Measurements from ENCODE around the gene SNTA1. TPM values are rescaled to one million over a fixed set of nuclear protein-coding genes. Genes with fewer than 3 reads are reported as not detected.
"Not testable (repeated sequence)": the region's sequence is repeated elsewhere in the genome, so short reads cannot be mapped to it uniquely, and the experiment has no call there.

The SNTA1 gene
- polyA plus RNA-seq, 1 experiment = 6.5 TPM

GRCh38 chr20:33472868-33473435, 29.4 kb upstream of the SNTA1 start:
- H3K4me3 ChIP-seq (ENCODE audit: low read depth, low read length) = no peak overlapping the region
- H3K27ac ChIP-seq (ENCODE audit: low read depth, low read length) = no peak overlapping the region
- no peak for TF ChIP-seq CTCF (IDR thresholded peaks at IDR 0.05; ENCODE audit: low read depth, low read length)
- no peak for DNase-seq (ENCODE audit: low read depth, low spot score)
- H3K9me3 ChIP-seq (ENCODE audit: control insufficient read depth, insufficient read depth, low read length) = no peaks in the 10 kb centered on the region
- POLR2A ChIA-PET = no interaction called here
- H3K27me3 ChIP-seq (ENCODE audit: control insufficient read depth, insufficient read depth, low read length) = peaks cover 35% of the 10 kb centered on the region
- CTCF ChIA-PET = interaction anchor here (1.1 to 1.3 kb wide), 2 partner anchors 15 to 181 kb away, joined by 3 to 5 read pairs; no protein-coding TSS in a partner anchor

- POLR2A ChIA-PET = interaction anchor here (0.7 kb wide), 1 partner anchor 641 kb away, joined by 4 read pairs; the partner anchor contains the start of gene EIF2S2
- no peak overlapping the region for H3K4me3 ChIP-seq (ENCODE audit: low read depth, low read length)
- H3K9me3 ChIP-seq (ENCODE audit: control insufficient read depth, insufficient read depth, low read length) = no peaks in the 10 kb centered on the region
- H3K27ac ChIP-seq (ENCODE audit: low read depth, low read length) = no peak overlapping the region
- DNase-seq (ENCODE audit: low read depth, low spot score) = no peak
- no peak for TF ChIP-seq CTCF (IDR thresholded peaks at IDR 0.05; ENCODE audit: low read depth, low read length)
- H3K27me3 ChIP-seq (ENCODE audit: control insufficient read depth, insufficient read depth, low read length) = peaks cover 31% of the 10 kb centered on the region
- CTCF ChIA-PET = interaction anchor here (0.6 to 1.4 kb wide), 3 partner anchors 13 to 183 kb away, joined by 3 to 5 read pairs (median 4); no protein-coding TSS in a partner anchor
Measured at GRCh38 chr20:33470866-33471265, 27.3 kb upstream of the SNTA1 start.

- POLR2A ChIA-PET = interaction anchor here (0.7 kb wide), 1 partner anchor 642 kb away, joined by 4 read pairs; the partner anchor contains the start of gene EIF2S2
- CTCF ChIA-PET = interaction anchor here (0.6 to 1.5 kb wide), 4 partner anchors 13 to 198 kb away, joined by 3 to 5 read pairs (median 4); no protein-coding TSS in a partner anchor
- no peak overlapping the region for H3K4me3 ChIP-seq (ENCODE audit: low read depth, low read length)
Measured at GRCh38 chr20:33470457-33470856, 26.9 kb upstream of the SNTA1 start.

GRCh38 chr20:33466303-33466646, 22.7 kb upstream of the SNTA1 start:
- TF ChIP-seq CTCF (IDR thresholded peaks at IDR 0.05; ENCODE audit: low read depth, low read length) = no peak
- H3K4me3 ChIP-seq (ENCODE audit: low read depth, low read length) = no peak overlapping the region
- H3K9me3 ChIP-seq (ENCODE audit: control insufficient read depth, insufficient read depth, low read length) = no peaks in the 10 kb centered on the region
- ChIA-PET CTCF (interaction anchor here (0.5 to 0.6 kb wide), 3 partner anchors 68 to 289 kb away, joined by 3 read pairs; no protein-coding TSS in a partner anchor), POLR2A (no interaction called here)
- no peak overlapping the region for H3K27ac ChIP-seq (ENCODE audit: low read depth, low read length)
- peaks cover 11% of the 10 kb centered on the region for H3K27me3 ChIP-seq (ENCODE audit: control insufficient read depth, insufficient read depth, low read length)
- DNase-seq (ENCODE audit: low read depth, low spot score) = no peak

More at GRCh38 chr20:33470457-33470856, 26.9 kb upstream of the SNTA1 start:
- Histone ChIP-seq H3K27ac (ENCODE audit: low read depth, low read length) (no peak overlapping the region), H3K27me3 (ENCODE audit: control insufficient read depth, insufficient read depth, low read length) (peaks cover 27% of the 10 kb centered on the region), H3K9me3 (ENCODE audit: control insufficient read depth, insufficient read depth, low read length) (no peaks in the 10 kb centered on the region)
- no peak for TF ChIP-seq CTCF (IDR thresholded peaks at IDR 0.05; ENCODE audit: low read depth, low read length)
- DNase-seq (ENCODE audit: low read depth, low spot score) = no peak

- CTCF ChIA-PET = no interaction called here
- H3K27ac ChIP-seq (ENCODE audit: low read depth, low read length) = no peak overlapping the region
- H3K4me3 ChIP-seq (ENCODE audit: low read depth, low read length) = no peak overlapping the region
- H3K27me3 ChIP-seq (ENCODE audit: control insufficient read depth, insufficient read depth, low read length) = peaks cover 8% of the 10 kb centered on the region
- POLR2A ChIA-PET = no interaction called here
- TF ChIP-seq CTCF (IDR thresholded peaks at IDR 0.05; ENCODE audit: low read depth, low read length) = no peak
- DNase-seq (ENCODE audit: low read depth, low spot score) = no peak
- no peaks in the 10 kb centered on the region for H3K9me3 ChIP-seq (ENCODE audit: control insufficient read depth, insufficient read depth, low read length)
Measured at GRCh38 chr20:33465481-33466302, 22.1 kb upstream of the SNTA1 start.

- H3K27ac ChIP-seq (ENCODE audit: low read depth, low read length); H3K9me3 ChIP-seq (ENCODE audit: control insufficient read depth, insufficient read depth, low read length); CTCF ChIA-PET; DNase-seq (ENCODE audit: low read depth, low spot score); POLR2A ChIA-PET; H3K27me3 ChIP-seq (ENCODE audit: control insufficient read depth, insufficient read depth, low read length); H3K4me3 ChIP-seq (ENCODE audit: low read depth, low read length): not testable (repeated sequence)
Measured at GRCh38 chr20:33464759-33465158, 21.2 kb upstream of the SNTA1 start.

All from AG04450 (cell line).